22Rv1 (cell line): ENCODE data around the gene ETV7.
"Not testable (repeated sequence)": the region's sequence is repeated elsewhere in the genome, so short reads cannot be mapped to it uniquely, and the experiment has no call there.

Source experiments
- H3K27ac ChIP-seq: fragments of 450-650 bp; 2 replicates; pipeline ENCODE4 v1.5.1; 2017
- CTCF ChIP-seq: fragments of 450-650 bp; IDR thresholded peaks from 2 replicates; pipeline ENCODE4 v1.5.1; 2017; ENCODE audit warnings: mild to moderate bottlenecking
- ZFX ChIP-seq: fragments of 450-650 bp; IDR thresholded peaks from 2 replicates; pipeline ENCODE4 v1.6.1; 2017; ENCODE audit warnings: antibody characterized with exemption, borderline replicate concordance

The ETV7 gene

GRCh38 chr6:36345681-36346466 is 41.6 kb downstream of the ETV7 start:
- peak overlapping the region; percentile 81 for H3K27ac ChIP-seq
- TF ChIP-seq CTCF (no peak), ZFX (no peak)

- no peak overlapping the region for H3K27ac ChIP-seq
- TF ChIP-seq CTCF (no peak), ZFX (no peak)
Observed at GRCh38 chr6:36343109-36343680, 44.3 kb downstream of the ETV7 start.

- peak overlapping the region; percentile 45; the same call in 1 of the 2 replicates for H3K27ac ChIP-seq
- TF ChIP-seq CTCF (peak; percentile 99), ZFX (no peak)
Observed at GRCh38 chr6:36340618-36341454, 46.6 kb downstream of the ETV7 start.

- TF ChIP-seq ZFX (no peak), CTCF (no peak)
- H3K27ac ChIP-seq, result peak overlapping the region; percentile 45; the same call in 1 of the 2 replicates
Observed at GRCh38 chr6:36340306-36340617, 47.2 kb downstream of the ETV7 start.

- TF ChIP-seq ZFX, result no peak
- no peak overlapping the region for H3K27ac ChIP-seq
Observed at GRCh38 chr6:36339146-36339545, 48.3 kb downstream of the ETV7 start.

GRCh38 chr6:36338223-36338622 is 49.2 kb downstream of the ETV7 start:
- not testable (repeated sequence) for H3K27ac ChIP-seq

- TF ChIP-seq CTCF, result no peak
- TF ChIP-seq ZFX, result no peak
- no peak overlapping the region for H3K27ac ChIP-seq
Observed at GRCh38 chr6:36337814-36338213, 49.7 kb downstream of the ETV7 start.

- no peak for TF ChIP-seq ZFX
- no peak for TF ChIP-seq CTCF
- no peak within 1 kb of the TSS for H3K27ac ChIP-seq
Observed at GRCh38 chr6:36336779-36337241, 50.7 kb downstream of the ETV7 start, which contains the start of gene BNIP5. TSS of gene BNIP5 (minus strand) at chr6:36336888. CDS start at chr6:36330690, 6,198 bp downstream.
